BE2C (cell line): Measurements from ENCODE around the gene ABT1.

ENCODE experiments used
- DNase-seq: peaks from one replicate; pipeline ENCODE4 v3.0.0-alpha.2; 2020
- H3K27me3 ChIP-seq: fragments of 250-450 bp; sonication (Bioruptor Pico); 2 replicates; pipeline ENCODE4 v1.5.1; 2020; ENCODE audit warnings: mild to moderate bottlenecking
- H3K36me3 ChIP-seq: fragments of 250-450 bp; sonication (Bioruptor Pico); 2 replicates; pipeline ENCODE4 v1.5.1; 2020; ENCODE audit warnings: mild to moderate bottlenecking
- H3K4me1 ChIP-seq: fragments of 250-450 bp; sonication (Bioruptor Pico); 2 replicates; pipeline ENCODE4 v1.5.1; 2020
- H3K4me3 ChIP-seq: 2 replicates; pipeline ENCODE4 v1.5.1; 2011; ENCODE audit warnings: low read depth, low read length
- H3K9me3 ChIP-seq: fragments of 250-450 bp; sonication (Bioruptor Pico); 2 replicates; pipeline ENCODE4 v1.5.1; 2020
- CTCF ChIP-seq: IDR thresholded peaks from 2 replicates; pipeline ENCODE4 v1.5.1; 2012; ENCODE audit warnings: mild to moderate bottlenecking, low read depth, low read length

The ABT1 gene

GRCh38 chr6:26613689-26614683 lies 17.2 kb downstream of the ABT1 start:
- peaks cover 20% of the 10 kb centered on the region for H3K27me3 ChIP-seq
- no peaks in the 10 kb centered on the region for H3K36me3 ChIP-seq
- no peaks in the 10 kb centered on the region for H3K9me3 ChIP-seq
- peak overlapping the region; percentile 28 for H3K4me3 ChIP-seq
- TF ChIP-seq CTCF = no peak
- H3K4me1 ChIP-seq = no peaks in the 10 kb centered on the region
- no peak for DNase-seq

- Histone ChIP-seq H3K9me3 (no peaks in the 10 kb centered on the region), H3K36me3 (no peaks in the 10 kb centered on the region), H3K27me3 (no peaks in the 10 kb centered on the region), H3K4me1 (no peaks in the 10 kb centered on the region), H3K4me3 (no peak overlapping the region)
- TF ChIP-seq CTCF = no peak
- no peak for DNase-seq
Observed at GRCh38 chr6:26623339-26623859, 26.6 kb downstream of the ABT1 start.

GRCh38 chr6:26624557-26624956 lies 27.8 kb downstream of the ABT1 start:
- H3K9me3 ChIP-seq = no peaks in the 10 kb centered on the region
- no peak for TF ChIP-seq CTCF
- DNase-seq = no peak
- no peaks in the 10 kb centered on the region for H3K4me1 ChIP-seq
- no peak overlapping the region for H3K4me3 ChIP-seq
- no peaks in the 10 kb centered on the region for H3K27me3 ChIP-seq
- H3K36me3 ChIP-seq = no peaks in the 10 kb centered on the region

GRCh38 chr6:26627843-26628242 lies 31.1 kb downstream of the ABT1 start:
- Histone ChIP-seq H3K9me3 (no peaks in the 10 kb centered on the region), H3K4me3 (no peak overlapping the region), H3K27me3 (no peaks in the 10 kb centered on the region), H3K36me3 (no peaks in the 10 kb centered on the region), H3K4me1 (no peaks in the 10 kb centered on the region)
- no peak for DNase-seq
- no peak for TF ChIP-seq CTCF

GRCh38 chr6:26629359-26629758 lies 32.6 kb downstream of the ABT1 start:
- no peak for DNase-seq
- Histone ChIP-seq H3K27me3 (no peaks in the 10 kb centered on the region), H3K4me3 (no peak overlapping the region), H3K36me3 (peaks cover 4% of the 10 kb centered on the region; the same call in 1 of the 2 replicates), H3K9me3 (no peaks in the 10 kb centered on the region), H3K4me1 (no peaks in the 10 kb centered on the region)
- TF ChIP-seq CTCF = no peak

- H3K27me3 ChIP-seq = no peaks in the 10 kb centered on the region
- TF ChIP-seq CTCF = no peak
- H3K36me3 ChIP-seq = peaks cover 44% of the 10 kb centered on the region
- no peak overlapping the region for H3K4me3 ChIP-seq
- DNase-seq = no peak
- no peaks in the 10 kb centered on the region for H3K9me3 ChIP-seq
- H3K4me1 ChIP-seq = no peaks in the 10 kb centered on the region; the same call in 1 of the 2 replicates
Observed at GRCh38 chr6:26640806-26641205, 44.1 kb downstream of the ABT1 start.
